ENCODE results near the gene DBR1. TPM values are rescaled to one million over a fixed set of nuclear protein-coding genes. Genes with fewer than 3 reads are reported as not detected.

DBR1 gene
- total and polyA plus RNA-seq, 2 of the 4 experiments (the other 2 are of a cell fraction) = 7.6 to 12.5 TPM

DNA sequence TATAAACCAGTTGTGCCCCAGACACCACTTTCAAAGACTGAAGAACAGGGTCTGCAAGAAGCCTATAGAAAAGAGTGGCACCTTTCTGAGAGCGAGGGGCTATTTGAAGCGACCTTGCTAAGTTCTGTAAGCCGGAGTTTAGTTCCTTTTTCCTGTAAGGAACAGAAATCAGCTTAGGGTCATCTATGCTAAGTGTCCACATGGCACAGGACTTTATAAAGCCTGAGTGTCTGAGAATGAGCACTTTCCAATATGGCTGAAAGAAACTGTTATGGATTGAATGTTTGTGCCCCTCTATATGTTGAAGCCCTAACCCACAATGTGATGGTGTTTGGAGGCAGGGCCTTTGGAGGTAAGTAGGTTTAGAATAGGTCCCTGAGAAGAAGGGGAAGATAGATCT, 38.5 kb downstream of the DBR1 start:
- ChIA-PET POLR2A (ENCODE audit: unreplicated experiment) (no interaction called here), CTCF (no interaction called here)
- Histone ChIP-seq H4K8ac (ENCODE audit: low read depth in 2 of 2, low read length in 2 of 2) (no peak overlapping the region), H2AK9ac (replicated peaks; ENCODE audit: low read depth, low read length, poor library complexity) (no peak overlapping the region), H3K27ac (ENCODE audit: insufficient read depth, low read length) (no peak overlapping the region), H4K20me1 (ENCODE audit: insufficient read depth, low read length) (no peaks in the 10 kb centered on the region), H3K9ac (ENCODE audit: low read depth, low read length) (no peak overlapping the region), H3K27me3 (ENCODE audit: control insufficient read depth, insufficient read depth, low read length) (peaks cover 14% of the 10 kb centered on the region), H3K23ac (ENCODE audit: low read depth, low read length) (no peak overlapping the region), H3K79me1 (ENCODE audit: low read depth in 1 of 2, low read length in 2 of 2) (no peaks in the 10 kb centered on the region), H3K9me3 (ENCODE audit: control insufficient read depth, insufficient read depth, low read length) (no peaks in the 10 kb centered on the region), H2BK120ac (ENCODE audit: low read depth, low read length) (no peak overlapping the region), H3K14ac (replicated peaks; ENCODE audit: low read depth, low read length) (no peak overlapping the region), H4K5ac (ENCODE audit: low read depth, low read length) (no peak overlapping the region), H4K91ac (ENCODE audit: insufficient read depth, low read depth, low read length) (no peak overlapping the region), H3K4me1 (ENCODE audit: control insufficient read depth, insufficient read depth, low read length) (peaks cover under 1% of the 10 kb centered on the region; the same call in 1 of the 2 replicates), H2AFZ (replicated peaks; ENCODE audit: low read length, poor library complexity) (no peak overlapping the region), H3K56ac (ENCODE audit: extremely low read depth, insufficient read depth, low read length) (no peak overlapping the region), H3K18ac (ENCODE audit: low read depth, low read length) (no peak overlapping the region), H3K36me3 (ENCODE audit: control insufficient read depth, insufficient read depth, low read length) (no peaks in the 10 kb centered on the region), H2BK15ac (ENCODE audit: low read depth, low read length) (no peak overlapping the region), H3K4ac (ENCODE audit: low read depth, low read length) (no peak overlapping the region), H3K9me1 (ENCODE audit: insufficient read depth, low read length) (no peaks in the 10 kb centered on the region), H2AK5ac (ENCODE audit: low read depth, low read length) (no peak overlapping the region), H2BK20ac (ENCODE audit: low read depth, low read length) (no peak overlapping the region), H3K4me3 (ENCODE audit: insufficient read depth, low read depth, low read length) (no peak overlapping the region), H2BK5ac (ENCODE audit: low read depth, low read length, poor library complexity, severe bottlenecking) (no peak overlapping the region), H3K4me2 (ENCODE audit: low read depth, low read length) (no peak overlapping the region)
- intact Hi-C loops (cut with micrococcal nuclease) (no loop called here), in situ Hi-C loops (cut with MboI; ENCODE audit: low sequenced_read_pairs) (no loop called here), dilution Hi-C loops (cut with HindIII; ENCODE audit: low sequenced_read_pairs, unreplicated experiment) (no loop called here)
- DNase-seq (no peak), ATAC-seq (ENCODE audit: low read depth) (no peak)
- TF ChIP-seq MAZ (IDR thresholded peaks at IDR 0.05; ENCODE audit: borderline replicate concordance, low read depth, low read length) = no peak
- 72% methylated on average over 3 of the region's 3 CpGs; no CpG with 5 or more reads in 1 of the 2 experiments for WGBS, 2 experiments (ENCODE audit: extremely low coverage in 2 of 2, insufficient read length in 1 of 2)
- BruUV-seq (replicated peaks) = no TSS peak
